Peyer's patch (tissue), 4 donors: ENCODE measurements around the gene TTBK2.

Experiments used
- POLR2A ChIP-seq, 2 donors: fragments of 450-650 bp; IDR thresholded peaks; one replicate each; pipeline ENCODE4 v1.5.1; 2017; ENCODE audit warnings: antibody characterized with exemption in 2 of 2, mild to moderate bottlenecking in 2 of 2, moderate library complexity in 2 of 2
- TF ChIP-seq, protein P1 (sequence below), 6 experiments: fragments of 450-650 bp in 4 of 6; fragments of 200-600 bp in 2 of 6; sonication (generic) in 1 of 6; IDR thresholded peaks; one replicate each; pipeline ENCODE4 v1.5.1; 2017 to 2019; ENCODE audit warnings: antibody characterized with exemption in 6 of 6, mild to moderate bottlenecking in 3 of 6, moderate library complexity in 1 of 6

DNA sequence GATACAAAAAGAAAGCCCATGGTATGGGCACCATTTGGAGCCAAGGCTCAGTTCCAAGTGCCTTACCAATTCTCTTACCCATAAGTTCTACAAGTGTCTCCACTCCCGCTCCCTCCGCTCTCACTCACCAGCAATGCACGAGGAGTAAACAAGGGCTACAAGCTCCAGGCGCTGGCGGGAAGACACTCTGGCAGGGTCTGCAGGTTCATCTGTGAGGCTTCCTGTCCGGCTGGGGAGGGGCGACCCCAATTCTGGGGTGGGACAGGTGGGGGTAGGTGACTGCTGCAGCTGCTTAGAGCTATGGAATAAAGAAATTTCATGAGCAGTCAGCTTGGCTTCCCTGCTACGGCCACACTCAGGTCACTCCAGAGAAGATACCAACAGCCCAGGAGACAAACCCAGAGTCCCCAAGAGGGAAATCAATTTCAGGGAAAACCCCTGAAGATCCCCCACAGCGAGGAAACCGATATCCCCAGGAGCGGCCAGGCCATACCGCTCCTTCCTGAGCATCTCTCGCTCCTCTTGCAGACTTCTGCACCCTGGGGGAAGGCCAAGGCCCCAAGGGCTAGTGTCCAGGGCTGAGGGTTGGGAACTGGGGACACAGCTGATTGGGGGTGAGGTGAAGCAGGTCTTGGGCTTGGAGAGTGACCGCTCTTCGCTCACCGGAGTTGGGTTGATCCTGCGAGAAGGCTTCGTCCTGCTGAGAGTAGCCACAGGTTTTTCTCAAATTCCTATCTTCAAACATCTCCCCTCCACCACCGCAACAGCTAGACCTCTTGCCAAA is 185.0 kb downstream of the TTBK2 start:
- TF ChIP-seq POLR2A (IDR thresholded peaks at IDR 0.05) = no peak
- TF ChIP-seq, protein P1, sequence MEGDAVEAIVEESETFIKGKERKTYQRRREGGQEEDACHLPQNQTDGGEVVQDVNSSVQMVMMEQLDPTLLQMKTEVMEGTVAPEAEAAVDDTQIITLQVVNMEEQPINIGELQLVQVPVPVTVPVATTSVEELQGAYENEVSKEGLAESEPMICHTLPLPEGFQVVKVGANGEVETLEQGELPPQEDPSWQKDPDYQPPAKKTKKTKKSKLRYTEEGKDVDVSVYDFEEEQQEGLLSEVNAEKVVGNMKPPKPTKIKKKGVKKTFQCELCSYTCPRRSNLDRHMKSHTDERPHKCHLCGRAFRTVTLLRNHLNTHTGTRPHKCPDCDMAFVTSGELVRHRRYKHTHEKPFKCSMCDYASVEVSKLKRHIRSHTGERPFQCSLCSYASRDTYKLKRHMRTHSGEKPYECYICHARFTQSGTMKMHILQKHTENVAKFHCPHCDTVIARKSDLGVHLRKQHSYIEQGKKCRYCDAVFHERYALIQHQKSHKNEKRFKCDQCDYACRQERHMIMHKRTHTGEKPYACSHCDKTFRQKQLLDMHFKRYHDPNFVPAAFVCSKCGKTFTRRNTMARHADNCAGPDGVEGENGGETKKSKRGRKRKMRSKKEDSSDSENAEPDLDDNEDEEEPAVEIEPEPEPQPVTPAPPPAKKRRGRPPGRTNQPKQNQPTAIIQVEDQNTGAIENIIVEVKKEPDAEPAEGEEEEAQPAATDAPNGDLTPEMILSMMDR (IDR thresholded peaks at IDR 0.05) = no peak
